ENCODE data around the gene NHERF2.

The NHERF2 gene

DNA sequence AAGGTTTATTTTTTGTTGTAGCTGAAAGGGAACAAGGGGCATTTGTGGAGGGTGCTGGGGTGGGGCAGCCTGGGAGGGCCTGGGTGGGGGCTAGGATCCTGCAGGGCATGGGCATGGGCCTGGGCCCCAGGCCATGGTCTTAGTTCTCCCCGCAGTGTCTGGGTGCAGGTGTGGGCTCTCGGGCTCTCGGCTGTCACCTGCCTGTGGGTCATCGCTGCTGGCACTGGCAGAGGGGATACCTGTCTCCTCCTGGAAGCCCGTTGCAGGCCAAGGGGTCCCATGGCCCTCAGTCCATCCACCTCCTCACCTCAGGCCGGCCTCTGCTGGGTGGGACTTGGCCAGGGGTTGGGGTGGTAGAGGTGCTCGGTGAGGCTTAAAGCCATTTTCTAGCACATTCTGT lies 51.4 kb downstream of the NHERF2 start:
- no peak for DNase-seq (ENCODE audit: low read depth)
- TF ChIP-seq, protein P1, sequence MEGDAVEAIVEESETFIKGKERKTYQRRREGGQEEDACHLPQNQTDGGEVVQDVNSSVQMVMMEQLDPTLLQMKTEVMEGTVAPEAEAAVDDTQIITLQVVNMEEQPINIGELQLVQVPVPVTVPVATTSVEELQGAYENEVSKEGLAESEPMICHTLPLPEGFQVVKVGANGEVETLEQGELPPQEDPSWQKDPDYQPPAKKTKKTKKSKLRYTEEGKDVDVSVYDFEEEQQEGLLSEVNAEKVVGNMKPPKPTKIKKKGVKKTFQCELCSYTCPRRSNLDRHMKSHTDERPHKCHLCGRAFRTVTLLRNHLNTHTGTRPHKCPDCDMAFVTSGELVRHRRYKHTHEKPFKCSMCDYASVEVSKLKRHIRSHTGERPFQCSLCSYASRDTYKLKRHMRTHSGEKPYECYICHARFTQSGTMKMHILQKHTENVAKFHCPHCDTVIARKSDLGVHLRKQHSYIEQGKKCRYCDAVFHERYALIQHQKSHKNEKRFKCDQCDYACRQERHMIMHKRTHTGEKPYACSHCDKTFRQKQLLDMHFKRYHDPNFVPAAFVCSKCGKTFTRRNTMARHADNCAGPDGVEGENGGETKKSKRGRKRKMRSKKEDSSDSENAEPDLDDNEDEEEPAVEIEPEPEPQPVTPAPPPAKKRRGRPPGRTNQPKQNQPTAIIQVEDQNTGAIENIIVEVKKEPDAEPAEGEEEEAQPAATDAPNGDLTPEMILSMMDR (conservative IDR thresholded peaks at IDR 0.05; ENCODE audit: low read length), result no peak
- no peak overlapping the region for H3K4me3 ChIP-seq (ENCODE audit: low read length)

GRCh38 chr16:2078691-2079090 lies 52.0 kb downstream of the NHERF2 start:
- no peak for DNase-seq (ENCODE audit: low read depth)
- H3K4me3 ChIP-seq (ENCODE audit: low read length), result no peak overlapping the region

DNA sequence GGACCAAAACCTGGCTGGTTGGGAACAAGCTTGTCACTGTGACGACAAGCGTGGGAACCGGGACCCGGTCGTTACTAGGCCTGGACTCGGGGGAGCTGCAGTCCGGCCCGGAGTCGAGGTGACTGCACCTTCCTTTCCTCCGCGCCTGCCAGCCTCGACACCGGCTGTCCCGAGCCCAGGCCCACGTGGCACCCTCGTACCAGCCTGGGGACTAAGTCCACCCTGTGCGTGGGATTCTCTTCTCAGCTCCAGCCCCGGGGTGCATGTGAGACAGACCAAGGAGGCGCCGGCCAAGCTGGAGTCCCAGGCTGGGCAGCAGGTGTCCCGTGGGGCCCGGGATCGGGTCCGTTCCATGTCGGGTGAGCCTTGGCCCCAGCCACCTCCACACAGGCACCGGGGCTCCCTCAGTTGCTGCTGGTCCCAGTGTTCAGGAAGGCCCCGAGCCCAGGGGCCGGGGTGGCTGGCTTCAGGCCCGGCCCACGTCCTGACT lies 52.7 kb downstream of the NHERF2 start:
- TF ChIP-seq, protein P1 (conservative IDR thresholded peaks at IDR 0.05; ENCODE audit: low read length), result no peak

More at GRCh38 chr16:2078691-2079090, 52.0 kb downstream of the NHERF2 start:
- TF ChIP-seq, protein P1 (conservative IDR thresholded peaks at IDR 0.05; ENCODE audit: low read length), result no peak

DNA sequence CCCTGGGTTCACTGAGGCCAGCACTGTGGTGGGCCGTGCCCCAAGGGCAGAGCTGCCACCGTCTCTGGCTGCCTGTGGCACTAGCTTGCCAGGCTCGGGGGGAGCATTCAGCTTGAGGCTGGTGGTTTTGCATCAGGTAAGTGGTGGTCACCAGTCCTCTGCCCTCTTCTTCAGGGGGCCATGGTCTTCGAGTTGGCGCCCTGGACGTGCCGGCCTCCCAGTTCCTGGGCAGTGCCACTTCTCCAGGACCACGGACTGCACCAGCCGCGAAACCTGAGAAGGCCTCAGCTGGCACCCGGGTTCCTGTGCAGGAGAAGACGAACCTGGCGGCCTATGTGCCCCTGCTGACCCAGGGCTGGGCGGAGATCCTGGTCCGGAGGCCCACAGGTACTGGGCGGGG lies 53.3 kb downstream of the NHERF2 start:
- no peak overlapping the region for H3K4me3 ChIP-seq (ENCODE audit: low read length)
- DNase-seq (ENCODE audit: low read depth), result no peak
- TF ChIP-seq, protein P1 (conservative IDR thresholded peaks at IDR 0.05; ENCODE audit: low read length), result no peak

More for the DNA sequence above, 52.7 kb downstream of the NHERF2 start:
- H3K4me3 ChIP-seq (ENCODE audit: low read length), result no peak overlapping the region
- DNase-seq (ENCODE audit: low read depth), result no peak

- TF ChIP-seq, protein P1 (conservative IDR thresholded peaks at IDR 0.05; ENCODE audit: low read length), result no peak
- DNase-seq (ENCODE audit: low read depth), result no peak
- no peak overlapping the region for H3K4me3 ChIP-seq (ENCODE audit: low read length)
Observed at GRCh38 chr16:2081201-2082084, 54.7 kb downstream of the NHERF2 start.

DNA sequence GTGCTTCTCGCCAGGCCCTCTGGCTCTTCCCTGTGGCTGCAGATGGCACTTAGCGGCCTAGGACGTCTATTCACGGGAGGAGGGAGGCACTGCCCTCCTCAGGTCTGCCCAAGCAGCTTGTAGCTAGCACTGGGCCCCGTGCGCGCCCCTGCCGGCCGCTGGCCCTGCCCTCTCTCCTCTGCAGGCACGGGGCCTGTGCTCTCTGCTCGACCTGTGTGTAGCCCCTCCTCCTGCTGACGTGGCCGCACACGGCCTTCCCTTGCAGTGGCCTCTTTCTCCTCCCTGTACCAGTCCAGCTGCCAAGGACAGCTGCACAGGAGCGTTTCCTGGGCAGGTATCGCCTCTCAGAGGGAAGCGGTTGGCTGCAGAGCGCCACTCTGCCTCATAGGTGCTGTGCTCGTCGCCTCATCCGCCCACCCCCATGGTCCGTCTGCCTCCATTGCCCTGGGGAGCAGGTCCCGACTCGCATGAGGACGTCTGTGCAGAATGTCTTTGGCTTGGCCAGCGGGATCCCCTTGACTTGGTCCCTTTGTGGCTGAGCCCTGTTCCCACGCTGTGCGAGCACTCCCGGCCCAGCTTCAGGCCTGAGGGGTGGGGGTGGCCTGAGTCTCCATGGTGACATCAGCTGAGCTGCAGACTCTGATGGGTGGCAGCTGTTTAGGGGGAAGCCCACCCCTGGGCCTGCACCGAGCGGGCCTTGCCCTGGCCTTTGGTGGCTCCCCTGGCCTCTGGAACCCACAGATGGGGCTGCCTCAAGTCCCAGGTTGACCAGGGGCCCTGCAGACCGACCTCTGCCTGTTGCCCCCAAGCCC lies 55.7 kb downstream of the NHERF2 start:
- DNase-seq (ENCODE audit: low read depth), result no peak
- TF ChIP-seq, protein P1 (conservative IDR thresholded peaks at IDR 0.05; ENCODE audit: low read length), result no peak
- H3K4me3 ChIP-seq (ENCODE audit: low read length), result no peak overlapping the region

Measured in AG10803 (cell line).